Progenitor cell of endocrine pancreas (in vitro differentiated cells): ENCODE results near the gene AP3B1. TPM values are rescaled to one million over a fixed set of nuclear protein-coding genes. Genes with fewer than 3 reads are reported as not detected.
A peak's percentile ranks its signal among the peaks of the same experiment; 100 is the strongest.

Experiments
- DNase-seq: peaks from one replicate; pipeline ENCODE4 v3.0.0; 2021; ENCODE audit warnings: low spot score; ENCODE audit not compliant: unreplicated experiment
- H3K27ac Mint-ChIP-seq: 2 replicates; pipeline ENCODE4 v1.8.0; 2021; ENCODE audit warnings: mild to moderate bottlenecking, moderate library complexity, mixed read lengths
- H3K27me3 Mint-ChIP-seq: 2 replicates; pipeline ENCODE4 v1.8.0; 2021; ENCODE audit warnings: mixed read lengths
- H3K36me3 Mint-ChIP-seq: 2 replicates; pipeline ENCODE4 v1.8.0; 2022; ENCODE audit warnings: mixed read lengths; ENCODE audit not compliant: insufficient read depth
- H3K4me1 Mint-ChIP-seq: 2 replicates; pipeline ENCODE4 v1.8.0; 2021; ENCODE audit warnings: low read depth, mixed read lengths
- H3K4me3 Mint-ChIP-seq: 2 replicates; pipeline ENCODE4 v1.8.0; 2021; ENCODE audit warnings: low read depth, mild to moderate bottlenecking, moderate library complexity, mixed read lengths
- H3K9me3 Mint-ChIP-seq: 2 replicates; pipeline ENCODE4 v1.8.0; 2021; ENCODE audit warnings: low read depth, mixed read lengths
- total RNA-seq: library from RNA; stranded (reverse); gene quantifications from 2 replicates; pipeline ENCODE4 v1.2.1, GENCODE V29; 2021
- TF ChIP-seq, protein P1 (sequence below): fragments of 200-600 bp; sonication (generic); IDR thresholded peaks from one replicate; pipeline ENCODE4 v1.5.0; 2021; ENCODE audit warnings: antibody characterized with exemption, mild to moderate bottlenecking; ENCODE audit not compliant: unreplicated experiment

The AP3B1 gene
- total RNA-seq, 1 donor from 2014 or later, result 50.9 TPM

GRCh38 chr5:78274540-78275197, 19.8 kb downstream of the AP3B1 start:
- Mint-ChIP-seq H3K27ac (no peak overlapping the region), H3K9me3 (no peaks in the 10 kb centered on the region), H3K4me1 (no peaks in the 10 kb centered on the region), H3K27me3 (no peaks in the 10 kb centered on the region), H3K36me3 (peaks cover 1% of the 10 kb centered on the region), H3K4me3 (no peak overlapping the region)
- DNase-seq, result no peak
- TF ChIP-seq, protein P1, sequence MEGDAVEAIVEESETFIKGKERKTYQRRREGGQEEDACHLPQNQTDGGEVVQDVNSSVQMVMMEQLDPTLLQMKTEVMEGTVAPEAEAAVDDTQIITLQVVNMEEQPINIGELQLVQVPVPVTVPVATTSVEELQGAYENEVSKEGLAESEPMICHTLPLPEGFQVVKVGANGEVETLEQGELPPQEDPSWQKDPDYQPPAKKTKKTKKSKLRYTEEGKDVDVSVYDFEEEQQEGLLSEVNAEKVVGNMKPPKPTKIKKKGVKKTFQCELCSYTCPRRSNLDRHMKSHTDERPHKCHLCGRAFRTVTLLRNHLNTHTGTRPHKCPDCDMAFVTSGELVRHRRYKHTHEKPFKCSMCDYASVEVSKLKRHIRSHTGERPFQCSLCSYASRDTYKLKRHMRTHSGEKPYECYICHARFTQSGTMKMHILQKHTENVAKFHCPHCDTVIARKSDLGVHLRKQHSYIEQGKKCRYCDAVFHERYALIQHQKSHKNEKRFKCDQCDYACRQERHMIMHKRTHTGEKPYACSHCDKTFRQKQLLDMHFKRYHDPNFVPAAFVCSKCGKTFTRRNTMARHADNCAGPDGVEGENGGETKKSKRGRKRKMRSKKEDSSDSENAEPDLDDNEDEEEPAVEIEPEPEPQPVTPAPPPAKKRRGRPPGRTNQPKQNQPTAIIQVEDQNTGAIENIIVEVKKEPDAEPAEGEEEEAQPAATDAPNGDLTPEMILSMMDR, result no peak

DNA sequence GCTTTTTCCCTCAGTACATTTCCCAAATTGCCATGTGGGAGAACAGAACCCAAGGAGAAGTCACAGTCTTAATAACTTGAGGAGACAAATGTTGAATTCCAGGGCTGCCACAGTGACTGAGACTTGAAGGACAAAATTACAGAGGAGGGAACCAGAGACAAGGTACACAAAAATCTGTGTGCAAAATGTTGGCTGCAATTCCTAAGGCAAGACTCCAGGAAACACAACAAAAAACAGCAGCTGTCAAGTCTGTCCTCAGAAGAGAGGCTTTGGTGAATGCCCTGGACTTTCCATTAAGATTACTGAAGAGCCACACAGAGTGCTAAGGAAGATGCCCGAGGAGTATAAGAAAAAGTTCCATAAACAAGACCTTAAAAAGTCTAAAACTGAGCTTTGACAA, 21.1 kb downstream of the AP3B1 start:
- no peak for DNase-seq
- no peaks in the 10 kb centered on the region for H3K4me1 Mint-ChIP-seq
- peak overlapping the region; percentile 17 for H3K27ac Mint-ChIP-seq
- H3K4me3 Mint-ChIP-seq, result no peak overlapping the region
- no peaks in the 10 kb centered on the region for H3K9me3 Mint-ChIP-seq
- peaks cover 1% of the 10 kb centered on the region for H3K36me3 Mint-ChIP-seq
- TF ChIP-seq, protein P1, result no peak
- no peaks in the 10 kb centered on the region for H3K27me3 Mint-ChIP-seq

DNA sequence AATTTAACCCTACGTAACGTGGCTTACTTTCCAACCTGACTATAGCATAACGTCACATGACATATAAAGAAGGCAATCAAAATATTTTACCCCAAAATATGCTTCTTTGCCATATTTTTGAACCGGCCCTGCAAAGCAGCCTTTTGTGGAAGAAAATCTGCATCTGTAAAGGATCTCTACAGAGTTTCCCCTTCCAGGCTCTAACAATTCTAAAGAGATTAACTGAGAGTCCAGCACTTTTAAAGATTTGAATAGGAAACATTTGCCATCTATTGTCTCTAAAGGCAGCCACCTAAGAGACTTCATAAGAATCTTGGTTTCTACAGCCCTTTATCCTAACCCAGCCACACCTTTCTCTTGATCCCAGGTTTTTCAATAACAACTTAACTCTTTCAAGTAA, 22.7 kb downstream of the AP3B1 start:
- peaks cover 1% of the 10 kb centered on the region for H3K36me3 Mint-ChIP-seq
- TF ChIP-seq, protein P1, result no peak
- no peaks in the 10 kb centered on the region for H3K4me1 Mint-ChIP-seq
- no peaks in the 10 kb centered on the region for H3K9me3 Mint-ChIP-seq
- no peak overlapping the region for H3K27ac Mint-ChIP-seq
- no peaks in the 10 kb centered on the region for H3K27me3 Mint-ChIP-seq
- no peak for DNase-seq
- no peak overlapping the region for H3K4me3 Mint-ChIP-seq

GRCh38 chr5:78269088-78269703, 25.3 kb downstream of the AP3B1 start:
- DNase-seq, result no peak
- Mint-ChIP-seq H3K9me3 (no peaks in the 10 kb centered on the region), H3K36me3 (peaks cover 6% of the 10 kb centered on the region), H3K4me3 (no peak overlapping the region), H3K27me3 (no peaks in the 10 kb centered on the region), H3K4me1 (no peaks in the 10 kb centered on the region), H3K27ac (no peak overlapping the region)
- TF ChIP-seq, protein P1, result peak; percentile 64

DNA sequence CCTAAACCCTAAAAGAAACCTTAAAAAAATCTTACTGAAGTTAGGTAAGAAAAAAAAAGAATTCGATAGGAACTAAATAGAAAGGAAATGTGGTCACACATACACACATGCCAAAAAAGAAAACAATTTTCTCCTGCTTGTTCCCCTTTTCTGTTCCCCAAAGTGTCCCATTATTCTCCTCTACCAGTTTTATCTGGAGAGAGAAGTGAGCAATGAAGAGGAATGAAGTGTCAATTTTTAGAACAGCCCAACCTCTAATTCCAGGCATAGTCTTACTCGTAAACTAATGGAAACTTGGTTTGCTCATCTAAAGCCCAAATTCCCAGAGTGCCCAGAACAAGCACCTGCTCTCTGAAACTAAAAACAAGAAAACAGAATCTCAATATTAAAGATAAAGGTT, 26.1 kb downstream of the AP3B1 start:
- H3K4me1 Mint-ChIP-seq, result no peaks in the 10 kb centered on the region
- H3K4me3 Mint-ChIP-seq, result no peak overlapping the region
- DNase-seq, result no peak
- H3K27ac Mint-ChIP-seq, result peak overlapping the region; percentile 45
- no peaks in the 10 kb centered on the region for H3K27me3 Mint-ChIP-seq
- TF ChIP-seq, protein P1, result no peak
- H3K9me3 Mint-ChIP-seq, result no peaks in the 10 kb centered on the region
- H3K36me3 Mint-ChIP-seq, result peaks cover 6% of the 10 kb centered on the region
